PFSK-1 (cell line): Measurements from ENCODE around the gene SLC15A5.

Experiments
- FOXP2 ChIP-seq: optimal IDR thresholded peaks from 2 replicates; pipeline ENCODE3; 2011; ENCODE audit warnings: borderline replicate concordance, control low read depth, inconsistent platforms; ENCODE audit not compliant: insufficient read depth; ENCODE audit errors: extremely low read length, extremely low read depth
- POLR2AphosphoS5 ChIP-seq: IDR thresholded peaks from 2 replicates; pipeline ENCODE4 v1.6.1; 2012; ENCODE audit warnings: low read depth, mild to moderate bottlenecking, control low read depth, low read length, moderate library complexity
- REST ChIP-seq, 2 experiments: IDR thresholded peaks; 2 replicates each; pipeline versions ENCODE4 v1.6.1 to v1.8.0; 2011 to 2012; ENCODE audit warnings: low read depth in 2 of 2, low read length in 2 of 2, control low read depth in 1 of 2, inconsistent platforms in 1 of 2, mild to moderate bottlenecking in 1 of 2, moderate library complexity in 1 of 2; ENCODE audit not compliant: insufficient read depth in 1 of 2
- SIN3A ChIP-seq: IDR thresholded peaks from 2 replicates; pipeline ENCODE4 v1.6.1; 2012; ENCODE audit warnings: mild to moderate bottlenecking, low read length, moderate library complexity, borderline replicate concordance; ENCODE audit not compliant: insufficient read depth
- TAF1 ChIP-seq: IDR thresholded peaks from 2 replicates; pipeline ENCODE4 v1.6.1; 2012; ENCODE audit warnings: low read length, control low read depth, borderline replicate concordance; ENCODE audit not compliant: insufficient read depth

DNA sequence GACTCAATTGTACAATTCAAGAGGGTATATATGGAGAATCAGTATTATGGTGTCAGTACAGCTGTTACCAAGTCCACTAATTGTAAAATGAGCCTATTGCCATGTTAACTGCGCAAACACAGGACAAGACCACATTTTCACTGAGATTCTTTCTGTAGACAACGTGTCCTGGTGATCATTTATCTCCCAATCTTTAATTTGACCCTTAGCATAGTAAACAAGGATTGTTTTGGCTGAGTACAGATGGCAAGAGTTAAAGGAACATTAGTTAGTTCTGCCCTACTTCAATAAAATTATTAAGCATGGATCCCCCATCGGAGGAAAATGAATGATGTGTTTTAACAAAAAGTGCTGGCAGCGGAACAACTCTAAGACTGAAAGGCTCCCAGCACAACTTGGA is 36.1 kb downstream of the SLC15A5 start:
- no peak for TF ChIP-seq FOXP2
- no peak for TF ChIP-seq REST (IDR thresholded peaks at IDR 0.05; ENCODE audit: insufficient read depth in 1 of 2, low read depth in 2 of 2, low read length in 2 of 2)
- TF ChIP-seq POLR2AphosphoS5, result no peak
- TF ChIP-seq SIN3A, result no peak
- no peak for TF ChIP-seq TAF1
